GM21619 (cell line): ENCODE data around the gene PROX1.

Experiments used
- ATAC-seq: cut with Tn5 transposase; IDR thresholded peaks from one replicate; pipeline ENCODE4 v1.9.1; 2021; ENCODE audit not compliant: unreplicated experiment

PROX1 gene

DNA sequence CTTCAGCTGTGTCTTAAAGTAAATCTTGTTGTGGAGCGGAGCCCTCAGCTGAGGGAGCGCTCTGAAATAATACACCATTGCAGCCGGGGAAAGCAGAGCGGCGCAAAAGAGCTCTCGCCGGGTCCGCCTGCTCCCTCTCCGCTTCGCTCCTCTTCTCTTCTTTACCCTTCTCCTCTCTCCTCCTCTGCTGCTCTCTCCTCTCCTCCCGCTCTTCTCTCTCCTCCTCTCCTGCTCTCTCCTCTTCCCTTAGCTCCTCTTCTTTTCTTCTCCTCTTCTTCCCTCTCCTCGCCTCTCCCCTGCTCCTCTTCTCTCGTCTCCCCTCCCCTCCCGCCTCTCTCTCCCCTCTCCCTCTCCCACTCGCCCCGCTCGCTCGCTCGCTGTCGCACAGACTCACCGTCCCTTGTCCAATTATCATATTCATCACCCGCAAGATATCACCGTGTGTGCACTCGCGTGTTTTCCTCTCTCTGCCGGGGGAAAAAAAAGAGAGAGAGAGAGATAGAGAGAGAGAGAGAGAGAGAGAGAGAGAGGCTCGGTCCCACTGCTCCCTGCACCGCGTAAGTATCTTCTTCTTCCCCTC lies at the start of gene PROX1:
Gene PROX1 (plus strand): TSS at position 47 of the 580 bp plus-strand sequence. CDS start 8,563 bp downstream, outside the sequence.
- no peak for ATAC-seq

- ATAC-seq = no peak
Observed at GRCh38 chr1:213938776-213939175, 49.0 kb upstream of the PROX1 start.

- no peak for ATAC-seq
Observed at GRCh38 chr1:213939888-213940287, 47.9 kb upstream of the PROX1 start.

- ATAC-seq = no peak
Observed at GRCh38 chr1:213940947-213941346, 46.8 kb upstream of the PROX1 start.

DNA sequence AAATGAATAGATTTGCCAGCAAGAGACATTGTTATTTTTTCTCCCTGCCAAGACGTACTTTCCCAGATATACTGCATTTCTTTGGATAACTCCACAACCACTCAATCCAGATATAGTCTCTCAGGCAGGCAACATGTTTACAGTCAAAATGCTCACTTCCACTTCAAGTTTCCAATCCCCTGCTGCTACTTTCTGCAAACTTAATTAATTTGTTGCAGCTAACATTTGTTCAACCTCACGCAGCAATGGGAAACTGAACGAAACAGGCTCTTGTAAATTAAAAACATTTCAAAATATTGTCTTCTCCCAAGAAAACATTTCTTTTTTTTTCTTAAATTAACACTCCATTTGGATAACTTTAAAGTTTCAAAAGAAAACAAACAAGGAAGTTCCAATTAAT lies 45.7 kb upstream of the PROX1 start:
- ATAC-seq = no peak

DNA sequence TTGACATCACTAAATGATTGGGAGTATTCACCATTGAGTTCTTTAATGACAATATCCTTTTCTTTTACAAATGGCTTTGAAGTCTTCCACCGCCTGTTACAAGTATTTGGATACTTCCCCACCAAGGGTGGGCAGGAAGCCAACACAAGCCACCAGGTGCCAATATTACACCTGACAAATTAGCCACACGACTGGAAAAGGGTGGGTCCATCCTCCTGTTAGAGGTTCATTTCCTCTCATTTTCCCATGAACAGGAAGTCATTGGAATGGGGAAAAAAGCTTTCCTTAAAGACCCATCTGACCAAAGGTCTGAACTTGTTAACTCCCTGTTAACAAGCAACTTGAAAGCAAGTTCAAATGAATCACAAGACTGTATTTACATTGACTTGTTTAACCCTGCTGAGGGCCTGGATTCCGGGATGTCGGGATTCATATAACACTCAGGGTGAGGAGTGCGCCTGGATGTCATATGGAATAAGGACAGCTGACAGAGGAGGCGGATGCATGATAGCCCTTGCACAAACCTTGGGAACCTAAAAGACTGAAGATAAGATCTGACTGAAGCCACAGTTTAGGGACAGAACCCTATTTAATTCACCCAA lies 40.5 kb upstream of the PROX1 start:
- ATAC-seq = no peak

DNA sequence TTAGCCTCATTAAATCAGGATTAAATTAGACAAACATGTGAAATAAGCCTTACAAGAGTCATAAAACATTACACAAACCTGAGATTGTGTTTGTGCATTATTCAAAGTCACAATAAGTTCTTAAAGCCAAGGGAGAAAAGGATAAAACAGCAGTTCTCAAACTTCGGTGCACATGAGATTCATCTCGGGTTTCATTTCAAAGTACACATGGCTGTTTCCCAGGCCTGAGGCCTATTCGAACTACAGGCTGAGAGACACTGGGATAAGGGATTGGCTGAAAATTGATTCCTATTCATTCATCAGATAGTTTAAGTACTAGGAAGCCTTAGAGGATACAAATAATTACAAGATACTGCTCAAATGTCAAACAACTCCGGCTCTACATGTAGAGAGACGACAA lies 35.9 kb upstream of the PROX1 start:
- ATAC-seq = no peak

- ATAC-seq = no peak
Observed at GRCh38 chr1:213953806-213954205, 34.0 kb upstream of the PROX1 start.

DNA sequence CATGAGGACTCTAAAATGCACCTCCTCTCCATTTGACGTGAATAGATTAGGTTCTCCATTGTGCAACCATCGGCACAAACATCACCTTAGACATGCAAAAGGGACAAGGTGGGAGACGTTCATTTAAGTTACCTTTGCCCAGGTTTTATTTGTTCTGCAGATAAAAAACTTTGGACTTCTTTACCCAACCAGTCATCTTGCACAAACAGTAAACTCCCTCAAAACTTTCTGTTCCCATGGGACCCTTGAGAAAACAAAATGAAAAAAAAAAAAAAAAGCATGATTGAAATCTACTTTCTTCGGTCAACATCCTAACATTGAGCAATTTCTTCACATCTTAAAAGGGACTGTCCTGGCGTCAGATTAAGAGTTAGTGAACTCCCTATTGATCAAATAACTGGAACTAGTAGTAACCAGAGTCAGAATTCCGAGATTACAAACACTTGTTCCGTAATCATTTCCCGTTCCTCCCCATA lies 31.4 kb upstream of the PROX1 start:
- no peak for ATAC-seq

- no peak for ATAC-seq
Observed at GRCh38 chr1:213958346-213958745, 29.4 kb upstream of the PROX1 start.

- no peak for ATAC-seq
Observed at GRCh38 chr1:213960963-213961362, 26.8 kb upstream of the PROX1 start.

GRCh38 chr1:213962508-213962907 lies 25.3 kb upstream of the PROX1 start:
- ATAC-seq = no peak

DNA sequence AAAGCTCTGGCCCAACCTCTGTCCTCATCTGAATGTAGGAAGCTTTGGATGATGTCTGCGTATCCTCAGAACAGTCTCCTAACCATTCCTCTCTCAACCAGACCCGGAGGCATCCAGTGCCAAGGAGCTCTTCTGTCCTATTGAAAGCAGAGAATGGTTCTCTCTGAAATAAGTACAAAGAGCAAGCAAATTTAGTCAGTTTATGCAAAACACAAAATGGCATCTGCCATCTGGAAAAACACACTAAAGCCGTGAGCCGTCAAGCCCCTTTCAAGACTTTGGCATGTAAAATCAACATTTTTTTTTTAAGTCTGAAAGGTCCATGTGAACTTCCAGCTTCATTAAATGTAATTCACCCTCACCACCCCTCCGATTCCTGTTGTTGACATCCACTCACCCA lies 21.7 kb upstream of the PROX1 start:
- no peak for ATAC-seq

DNA sequence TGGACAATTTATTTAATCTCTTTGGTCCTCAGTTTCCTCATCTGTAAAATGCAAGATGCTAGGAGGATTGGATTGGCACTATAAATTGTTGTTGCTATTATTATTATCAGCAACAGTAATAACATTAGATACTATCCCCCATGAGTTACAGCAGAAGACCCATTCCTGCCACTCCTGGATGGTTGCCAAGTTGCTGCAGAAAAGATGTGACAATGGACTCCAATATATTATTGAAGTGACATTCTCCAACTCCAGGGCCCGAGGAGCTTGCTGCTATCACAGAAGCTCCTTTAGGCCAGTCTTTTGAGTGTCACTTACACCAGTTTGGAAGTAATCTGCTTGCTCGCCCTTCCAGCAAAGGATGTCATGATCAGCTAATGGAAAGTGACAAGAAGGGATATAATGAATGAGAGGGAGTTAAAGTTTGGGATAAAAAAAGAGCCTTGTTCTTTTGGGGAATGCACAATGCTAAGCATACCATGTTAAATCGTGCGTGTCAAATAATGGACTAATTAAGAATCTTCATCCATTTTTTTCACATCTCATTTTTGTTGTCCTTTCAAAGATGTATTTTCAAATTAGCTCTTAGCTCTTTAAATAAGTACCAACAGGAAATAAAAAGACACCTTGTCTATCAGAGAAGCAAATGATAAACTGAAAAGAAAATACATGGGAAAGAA lies 19.5 kb upstream of the PROX1 start:
- ATAC-seq = no peak

DNA sequence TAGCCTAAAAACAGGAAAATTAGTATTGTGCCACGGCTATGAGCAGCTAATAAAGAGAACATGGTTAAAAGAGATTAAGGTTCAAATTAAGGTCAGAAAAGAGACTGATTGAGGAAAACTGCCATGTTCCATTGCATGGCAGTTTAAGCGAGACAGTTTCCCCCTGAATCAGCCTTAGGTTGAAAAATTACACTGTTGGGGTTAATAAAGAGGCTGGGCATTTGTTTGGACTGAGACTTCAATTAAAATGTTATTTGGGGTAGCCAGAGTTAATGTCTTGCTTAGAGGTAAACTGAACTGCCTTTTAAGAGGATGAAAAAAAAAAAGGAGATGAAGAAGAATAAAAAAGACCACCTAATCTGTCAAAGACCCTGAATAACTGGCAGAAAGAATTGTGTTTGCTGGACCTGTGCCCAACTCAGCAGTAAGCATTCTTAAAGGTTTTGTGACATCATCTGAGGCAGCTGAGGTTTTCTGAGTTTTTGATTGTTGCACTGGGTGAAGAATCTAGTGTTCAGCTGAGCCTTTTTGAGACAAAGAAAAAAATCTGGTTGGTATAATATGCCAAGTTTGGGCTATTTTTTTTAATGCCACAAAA lies 17.7 kb upstream of the PROX1 start:
- ATAC-seq = no peak

GRCh38 chr1:213972141-213972540 lies 15.6 kb upstream of the PROX1 start:
- ATAC-seq = no peak

DNA sequence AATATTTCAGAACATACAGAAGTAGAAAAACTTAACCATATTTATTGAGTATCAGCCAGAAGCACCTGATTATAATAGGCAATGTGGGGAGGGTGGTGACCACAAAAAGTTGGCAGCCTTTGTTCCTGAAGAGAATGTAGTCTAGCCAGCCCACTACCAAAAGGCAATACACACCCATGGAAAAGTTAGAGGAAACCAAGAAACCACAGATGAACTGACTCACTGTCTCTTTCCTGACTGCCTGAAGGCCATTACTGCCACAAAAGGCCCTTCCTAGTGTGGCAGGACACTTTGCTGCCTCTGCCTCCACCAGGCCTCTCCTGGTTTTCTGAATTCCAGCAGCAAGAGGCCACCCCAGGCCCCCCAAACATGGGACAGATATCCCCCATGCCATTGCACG lies 14.6 kb upstream of the PROX1 start:
- no peak for ATAC-seq

GRCh38 chr1:213976665-213977485 lies 10.9 kb upstream of the PROX1 start:
- no peak for ATAC-seq

- ATAC-seq = no peak
Observed at GRCh38 chr1:213977486-213977842, 10.3 kb upstream of the PROX1 start.

GRCh38 chr1:213977909-213978308 lies 9.9 kb upstream of the PROX1 start:
- ATAC-seq = no peak
